Panc1 (cell line): ENCODE measurements around the gene FBRSL1.

Source experiments
- CTCF ChIP-seq: fragments of 450-650 bp; IDR thresholded peaks from 2 replicates; pipeline ENCODE4 v1.5.1; 2017; ENCODE audit warnings: mild to moderate bottlenecking
- POLR2AphosphoS5 ChIP-seq: IDR thresholded peaks from 2 replicates; pipeline ENCODE4 v1.6.1; 2012; ENCODE audit warnings: mild to moderate bottlenecking, low read depth, low read length, moderate library complexity
- REST ChIP-seq, 2 experiments: IDR thresholded peaks; 2 replicates each; pipeline ENCODE4 v1.6.1; 2011 to 2012; ENCODE audit warnings: low read depth in 2 of 2, control low read depth in 1 of 2, low read length in 1 of 2, mild to moderate bottlenecking in 1 of 2, moderate library complexity in 1 of 2; ENCODE audit not compliant: insufficient read depth in 1 of 2
- SIN3A ChIP-seq: IDR thresholded peaks from 2 replicates; pipeline ENCODE4 v1.6.1; 2012; ENCODE audit warnings: low read depth, mild to moderate bottlenecking, low read length, moderate library complexity, borderline replicate concordance; ENCODE audit not compliant: insufficient read depth

GRCh38 chr12:132481345-132481744, 8.6 kb upstream of the FBRSL1 start:
- no peak for TF ChIP-seq CTCF
- TF ChIP-seq POLR2AphosphoS5, result no peak
- TF ChIP-seq REST (IDR thresholded peaks at IDR 0.05; ENCODE audit: insufficient read depth in 1 of 2, low read depth in 2 of 2, low read length in 1 of 2), result no peak
- no peak for TF ChIP-seq SIN3A
